ENCODE measurements around the gene EEA1. TPM values are rescaled to one million over a fixed set of nuclear protein-coding genes. Genes with fewer than 3 reads are reported as not detected.

Gene EEA1
- total RNA-seq, 1 donor from 2014 or later, result 9.2 TPM

DNA sequence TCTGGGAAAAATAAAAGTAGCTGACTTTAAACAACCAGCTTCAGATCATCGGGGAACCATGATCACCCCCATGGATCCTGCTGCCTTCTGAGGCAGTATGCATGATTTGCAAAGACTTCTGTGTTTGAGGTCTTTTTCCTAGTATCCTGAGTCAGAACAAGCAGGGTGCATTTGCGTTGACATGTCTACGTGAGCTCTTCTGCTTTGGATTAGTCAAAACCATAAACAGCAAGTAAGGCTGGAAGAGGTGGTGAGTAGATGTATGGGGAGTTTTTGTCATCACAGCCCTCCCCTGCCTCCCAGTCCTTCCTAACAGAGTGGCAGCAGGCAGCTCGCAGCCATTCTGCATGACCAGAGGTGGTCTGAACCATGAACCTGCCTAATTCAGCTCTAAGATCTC is 202.2 kb downstream of the EEA1 start:
- no peak for DNase-seq (ENCODE audit: low read depth)
- no peaks in the 10 kb centered on the region for H3K36me3 ChIP-seq (ENCODE audit: control insufficient read depth, insufficient read depth, low read length)
- no peaks in the 10 kb centered on the region for H3K27me3 ChIP-seq (ENCODE audit: control insufficient read depth, insufficient read depth, low read length)
- TF ChIP-seq, protein P1, sequence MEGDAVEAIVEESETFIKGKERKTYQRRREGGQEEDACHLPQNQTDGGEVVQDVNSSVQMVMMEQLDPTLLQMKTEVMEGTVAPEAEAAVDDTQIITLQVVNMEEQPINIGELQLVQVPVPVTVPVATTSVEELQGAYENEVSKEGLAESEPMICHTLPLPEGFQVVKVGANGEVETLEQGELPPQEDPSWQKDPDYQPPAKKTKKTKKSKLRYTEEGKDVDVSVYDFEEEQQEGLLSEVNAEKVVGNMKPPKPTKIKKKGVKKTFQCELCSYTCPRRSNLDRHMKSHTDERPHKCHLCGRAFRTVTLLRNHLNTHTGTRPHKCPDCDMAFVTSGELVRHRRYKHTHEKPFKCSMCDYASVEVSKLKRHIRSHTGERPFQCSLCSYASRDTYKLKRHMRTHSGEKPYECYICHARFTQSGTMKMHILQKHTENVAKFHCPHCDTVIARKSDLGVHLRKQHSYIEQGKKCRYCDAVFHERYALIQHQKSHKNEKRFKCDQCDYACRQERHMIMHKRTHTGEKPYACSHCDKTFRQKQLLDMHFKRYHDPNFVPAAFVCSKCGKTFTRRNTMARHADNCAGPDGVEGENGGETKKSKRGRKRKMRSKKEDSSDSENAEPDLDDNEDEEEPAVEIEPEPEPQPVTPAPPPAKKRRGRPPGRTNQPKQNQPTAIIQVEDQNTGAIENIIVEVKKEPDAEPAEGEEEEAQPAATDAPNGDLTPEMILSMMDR (IDR thresholded peaks at IDR 0.05; ENCODE audit: insufficient read depth, low read length, poor library complexity, severe bottlenecking), result no peak
- H3K4me3 ChIP-seq (ENCODE audit: low read depth, low read length), result no peak overlapping the region

DNA sequence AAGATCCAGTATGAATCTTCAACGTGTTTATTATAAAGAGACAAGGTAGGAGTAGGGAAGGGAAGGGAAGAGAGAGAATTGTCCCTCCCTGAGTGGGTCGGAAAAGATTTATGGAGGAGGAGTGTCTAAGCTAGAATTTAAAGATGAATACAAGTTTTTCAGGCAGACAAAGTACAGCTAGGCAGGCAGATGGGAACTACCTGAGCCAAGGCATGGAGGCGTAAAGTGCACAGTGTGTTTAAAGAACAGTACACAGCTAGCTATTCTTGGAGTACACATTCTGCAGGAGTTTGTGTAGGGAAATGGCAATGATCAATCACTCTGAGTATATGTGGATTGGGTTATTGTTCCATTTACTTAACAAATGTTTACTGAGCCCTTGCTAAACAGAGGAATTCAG is 206.2 kb downstream of the EEA1 start:
- TF ChIP-seq, protein P1 (IDR thresholded peaks at IDR 0.05; ENCODE audit: insufficient read depth, low read length, poor library complexity, severe bottlenecking), result no peak
- no peaks in the 10 kb centered on the region for H3K36me3 ChIP-seq (ENCODE audit: control insufficient read depth, insufficient read depth, low read length)
- DNase-seq (ENCODE audit: low read depth), result no peak
- H3K4me3 ChIP-seq (ENCODE audit: low read depth, low read length), result no peak overlapping the region
- no peaks in the 10 kb centered on the region for H3K27me3 ChIP-seq (ENCODE audit: control insufficient read depth, insufficient read depth, low read length)

DNA sequence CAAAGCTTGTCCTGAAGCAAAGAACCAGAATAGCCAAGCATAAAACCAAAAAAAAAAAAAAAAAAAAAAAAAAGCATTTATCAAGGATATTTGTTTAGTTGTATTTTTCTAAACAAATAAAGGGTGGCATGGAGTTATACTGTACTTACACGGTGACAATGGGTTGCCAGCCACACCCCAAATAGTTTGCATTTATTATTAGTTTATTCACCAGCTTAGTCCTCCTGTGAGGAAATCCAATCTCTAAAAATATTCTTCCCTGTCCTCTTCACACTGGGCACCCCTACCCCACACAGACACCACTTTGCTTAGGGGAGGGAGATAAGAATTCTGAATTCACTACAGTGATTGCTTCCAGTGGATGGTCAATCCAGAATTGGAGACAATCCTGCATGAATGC is 207.4 kb downstream of the EEA1 start:
- no peak overlapping the region for H3K4me3 ChIP-seq (ENCODE audit: low read depth, low read length)
- no peaks in the 10 kb centered on the region for H3K36me3 ChIP-seq (ENCODE audit: control insufficient read depth, insufficient read depth, low read length)
- no peaks in the 10 kb centered on the region for H3K27me3 ChIP-seq (ENCODE audit: control insufficient read depth, insufficient read depth, low read length)
- DNase-seq (ENCODE audit: low read depth), result no peak
- TF ChIP-seq, protein P1 (IDR thresholded peaks at IDR 0.05; ENCODE audit: insufficient read depth, low read length, poor library complexity, severe bottlenecking), result no peak

DNA sequence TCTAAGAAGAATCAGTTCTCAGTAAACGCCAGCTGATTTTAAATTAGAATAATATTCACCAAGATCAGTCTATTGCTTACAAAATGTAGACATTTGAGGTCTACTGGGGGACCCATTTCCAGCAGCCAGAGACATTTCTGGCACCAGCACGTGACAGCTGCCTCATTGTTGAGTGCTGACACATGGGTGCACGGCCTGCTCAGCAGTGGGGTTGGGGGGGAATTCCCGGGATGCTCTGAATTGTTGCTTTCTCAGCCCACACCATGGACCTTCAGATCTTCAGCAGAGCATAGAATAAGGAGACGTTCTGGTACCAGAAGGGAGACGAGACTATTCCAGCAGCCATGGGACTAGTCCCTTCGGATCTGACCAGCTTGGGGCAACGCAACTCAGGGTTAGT is 208.0 kb downstream of the EEA1 start:
- no peaks in the 10 kb centered on the region for H3K27me3 ChIP-seq (ENCODE audit: control insufficient read depth, insufficient read depth, low read length)
- no peak for DNase-seq (ENCODE audit: low read depth)
- H3K36me3 ChIP-seq (ENCODE audit: control insufficient read depth, insufficient read depth, low read length), result no peaks in the 10 kb centered on the region
- TF ChIP-seq, protein P1 (IDR thresholded peaks at IDR 0.05; ENCODE audit: insufficient read depth, low read length, poor library complexity, severe bottlenecking), result no peak
- H3K4me3 ChIP-seq (ENCODE audit: low read depth, low read length), result no peak overlapping the region

Other genes starting within 250 kb of the EEA1 start
- gene PLEKHG7, start 226.3 kb downstream of the EEA1 start, total RNA-seq, result not detected in 2 replicates